ENCODE data around the gene HOXA6. TPM values are rescaled to one million over a fixed set of nuclear protein-coding genes. Genes with fewer than 3 reads are reported as not detected.

The HOXA6 gene
- total RNA-seq, 4 donors from 2014 or later: 0.66 to 0.92 TPM; not detected in 2

- H3K4me1 ChIP-seq: peaks cover 36 to 50% (median 42%) of the 10 kb centered on the region in 4 donors
- intact Hi-C loops (cut with DNase I): no loop called here
- 67% methylated on average over 9 of the region's 12 CpGs for WGBS
- H3K36me3 ChIP-seq: no peaks in the 10 kb centered on the region
- TF ChIP-seq POLR2A (IDR thresholded peaks at IDR 0.05; ENCODE audit: low read depth): no peak
- TF ChIP-seq CTCF (IDR thresholded peaks at IDR 0.05): no peak
- TF ChIP-seq EP300 (IDR thresholded peaks at IDR 0.05): no peak
- H3K4me3 ChIP-seq: no peak overlapping the region
- H3K9me3 ChIP-seq: no peaks in the 10 kb centered on the region
- no peak for DNase-seq (ENCODE audit: extremely low spot score)
- H3K27ac ChIP-seq (replicated peaks in 1 of 4): no peak overlapping the region
- peaks cover 16 to 100% (median 92%) of the 10 kb centered on the region in 4 donors for H3K27me3 ChIP-seq
Measured at GRCh38 chr7:27180431-27181420, 33.2 kb upstream of the HOXA6 start.

- intact Hi-C loops (cut with DNase I): no loop called here
- H3K27me3 ChIP-seq: peaks cover 21 to 100% (median 92%) of the 10 kb centered on the region in 4 donors
- H3K4me1 ChIP-seq: peaks cover 28 to 44% (median 32%) of the 10 kb centered on the region in 4 donors
- H3K36me3 ChIP-seq: no peaks in the 10 kb centered on the region
- H3K4me3 ChIP-seq: peak overlapping the region in 3 of 4 donors; percentile 13 to 39 (median 16)
- WGBS: 15% methylated on average over 54 of the region's 56 CpGs
- H3K27ac ChIP-seq (replicated peaks in 1 of 4): no peak overlapping the region
- no peaks in the 10 kb centered on the region for H3K9me3 ChIP-seq
- DNase-seq (ENCODE audit: extremely low spot score): no peak
- peak; percentile 46 to 82 (median 59) for TF ChIP-seq CTCF (IDR thresholded peaks at IDR 0.05)
- peak in 1 of 2 donors; percentile 24 for TF ChIP-seq POLR2AphosphoS5 (IDR thresholded peaks at IDR 0.05)
- no peak for TF ChIP-seq EP300 (IDR thresholded peaks at IDR 0.05)
Measured at GRCh38 chr7:27179503-27180430, 32.2 kb upstream of the HOXA6 start.

GRCh38 chr7:27179030-27179429, 31.5 kb upstream of the HOXA6 start:
- H3K36me3 ChIP-seq: no peaks in the 10 kb centered on the region
- WGBS: 40% methylated on average over 14 of the region's 14 CpGs

More at GRCh38 chr7:27179030-27179429, 31.5 kb upstream of the HOXA6 start:
- intact Hi-C loops (cut with DNase I): no loop called here
- Histone ChIP-seq H3K27ac (replicated peaks in 1 of 4) (no peak overlapping the region), H3K27me3 (peaks cover 29 to 100% (median 92%) of the 10 kb centered on the region in 4 donors), H3K4me3 (peak overlapping the region in 1 of 4 donors; percentile 13), H3K9me3 (no peaks in the 10 kb centered on the region), H3K4me1 (peaks cover 24 to 44% (median 31%) of the 10 kb centered on the region in 4 donors)
- no peak for DNase-seq (ENCODE audit: extremely low spot score)
- TF ChIP-seq CTCF (IDR thresholded peaks at IDR 0.05) (no peak), POLR2AphosphoS5 (IDR thresholded peaks at IDR 0.05) (no peak), EP300 (IDR thresholded peaks at IDR 0.05) (no peak), POLR2A (IDR thresholded peaks at IDR 0.05; ENCODE audit: low read depth) (no peak)

Data from esophagus muscularis mucosa (tissue), 4 donors.